Myocyte (in vitro differentiated cells): ENCODE measurements around the gene RHOBTB3. TPM values are rescaled to one million over a fixed set of nuclear protein-coding genes. Genes with fewer than 3 reads are reported as not detected.
A peak's percentile ranks its signal among the peaks of the same experiment; 100 is the strongest.

ENCODE experiments used
- DNase-seq: peaks from one replicate; pipeline ENCODE4 v3.0.0-alpha.2; 2012; ENCODE audit warnings: low read depth
- total RNA-seq: library from RNA; depleted of rRNA; stranded (reverse); fragments of >200 nt; gene quantifications from 2 replicates; pipeline ENCODE4 v1.2.3, GENCODE V29; 2014

Gene RHOBTB3
- total RNA-seq, 1 donor from 2014 or later = 309 TPM

- no peak for DNase-seq
Measured at GRCh38 chr5:95762652-95763041, 31.5 kb downstream of the RHOBTB3 start.

GRCh38 chr5:95763941-95764340 lies 32.8 kb downstream of the RHOBTB3 start:
- DNase-seq = no peak

GRCh38 chr5:95768731-95769130 lies 37.6 kb downstream of the RHOBTB3 start:
- DNase-seq = no peak

GRCh38 chr5:95770830-95771708 lies 39.9 kb downstream of the RHOBTB3 start:
- DNase-seq = no peak

GRCh38 chr5:95771892-95772291 lies 40.8 kb downstream of the RHOBTB3 start:
- no peak for DNase-seq

- peak; percentile 19 for DNase-seq
Measured at GRCh38 chr5:95773335-95774059, 42.4 kb downstream of the RHOBTB3 start.

- DNase-seq = no peak
Measured at GRCh38 chr5:95777441-95777840, 46.3 kb downstream of the RHOBTB3 start.

- no peak for DNase-seq
Measured at GRCh38 chr5:95778713-95779436, 47.7 kb downstream of the RHOBTB3 start.

- no peak for DNase-seq
Measured at GRCh38 chr5:95779611-95780010, 48.5 kb downstream of the RHOBTB3 start.

- DNase-seq = no peak
Measured at GRCh38 chr5:95780597-95780996, 49.5 kb downstream of the RHOBTB3 start.

- peak; percentile 84 for DNase-seq
Measured at GRCh38 chr5:95781101-95781583, 50.0 kb downstream of the RHOBTB3 start.

GRCh38 chr5:95782181-95782580 lies 51.0 kb downstream of the RHOBTB3 start:
- no peak for DNase-seq

- no peak for DNase-seq
Measured at GRCh38 chr5:95783661-95784060, 52.5 kb downstream of the RHOBTB3 start.

GRCh38 chr5:95784514-95785302 lies 53.6 kb downstream of the RHOBTB3 start:
- peak; percentile 32 for DNase-seq

- no peak for DNase-seq
Measured at GRCh38 chr5:95786821-95787418, 55.8 kb downstream of the RHOBTB3 start.

GRCh38 chr5:95788493-95788892 lies 57.4 kb downstream of the RHOBTB3 start:
- no peak for DNase-seq

- no peak for DNase-seq
Measured at GRCh38 chr5:95791751-95792150, 60.6 kb downstream of the RHOBTB3 start.

GRCh38 chr5:95794070-95794516 lies 63.0 kb downstream of the RHOBTB3 start:
- DNase-seq = no peak

- DNase-seq = no peak
Measured at GRCh38 chr5:95797301-95797700, 66.2 kb downstream of the RHOBTB3 start.

- no peak for DNase-seq
Measured at GRCh38 chr5:95798048-95798447, 66.9 kb downstream of the RHOBTB3 start.
